ENCODE measurements around the gene PIP5K1A.
A peak's percentile ranks its signal among the peaks of the same experiment; 100 is the strongest.

The PIP5K1A gene

GRCh38 chr1:151254217-151255213 lies 56.2 kb downstream of the PIP5K1A start, which contains the start of gene PSMD4:
Gene PSMD4 (plus strand): TSS chr1:151254734. CDS start chr1:151254783, 49 bp downstream.
- peak within 1 kb of the TSS; percentile 87 for H3K4me3 ChIP-seq (ENCODE audit: low read depth, low read length)
- peak; percentile 98 for DNase-seq (ENCODE audit: low read depth)

GRCh38 chr1:151255381-151255780 lies 57.0 kb downstream of the PIP5K1A start:
- H3K4me3 ChIP-seq (ENCODE audit: low read depth, low read length), result peak overlapping the region; percentile 87
- no peak for TF ChIP-seq CTCF (conservative IDR thresholded peaks at IDR 0.05; ENCODE audit: low read depth, low read length)
- peak; percentile 42 for DNase-seq (ENCODE audit: low read depth)

More at GRCh38 chr1:151254217-151255213, 56.2 kb downstream of the PIP5K1A start, which contains the start of gene PSMD4:
- TF ChIP-seq CTCF (conservative IDR thresholded peaks at IDR 0.05; ENCODE audit: low read depth, low read length), result peak; percentile 2

GRCh38 chr1:151259351-151259750 lies 61.0 kb downstream of the PIP5K1A start:
- no peak for TF ChIP-seq CTCF (conservative IDR thresholded peaks at IDR 0.05; ENCODE audit: low read depth, low read length)
- H3K4me3 ChIP-seq (ENCODE audit: low read depth, low read length), result no peak overlapping the region
- no peak for DNase-seq (ENCODE audit: low read depth)

- no peak for DNase-seq (ENCODE audit: low read depth)
- no peak overlapping the region for H3K4me3 ChIP-seq (ENCODE audit: low read depth, low read length)
- TF ChIP-seq CTCF (conservative IDR thresholded peaks at IDR 0.05; ENCODE audit: low read depth, low read length), result no peak
Measured at GRCh38 chr1:151265446-151266236, 67.3 kb downstream of the PIP5K1A start.

- no peak for DNase-seq (ENCODE audit: low read depth)
- TF ChIP-seq CTCF (conservative IDR thresholded peaks at IDR 0.05; ENCODE audit: low read depth, low read length), result no peak
- H3K4me3 ChIP-seq (ENCODE audit: low read depth, low read length), result no peak overlapping the region
Measured at GRCh38 chr1:151266315-151266714, 68.0 kb downstream of the PIP5K1A start.

- no peak for TF ChIP-seq CTCF (conservative IDR thresholded peaks at IDR 0.05; ENCODE audit: low read depth, low read length)
- no peak for DNase-seq (ENCODE audit: low read depth)
- H3K4me3 ChIP-seq (ENCODE audit: low read depth, low read length), result no peak overlapping the region
Measured at GRCh38 chr1:151266821-151267220, 68.5 kb downstream of the PIP5K1A start.
